ENCODE data around the gene ZRSR2. TPM values are rescaled to one million over a fixed set of nuclear protein-coding genes. Genes with fewer than 3 reads are reported as not detected.

Gene ZRSR2
- total RNA-seq, 2 donors from 2014 or later: 4.0 to 6.1 TPM

GRCh38 chrX:15855568-15856221, 65.4 kb downstream of the ZRSR2 start:
- DNase-seq (ENCODE audit: low spot score): no peak
- peaks cover 0 to 21% of the 10 kb centered on the region in 2 donors for H3K4me1 ChIP-seq
- H3K36me3 ChIP-seq: no peaks in the 10 kb centered on the region
- H3K27ac ChIP-seq: peak overlapping the region; percentile 87 to 93
- peak overlapping the region; percentile 63 to 75 for H3K4me3 ChIP-seq
- no peaks in the 10 kb centered on the region for H3K27me3 ChIP-seq
- H3K9me3 ChIP-seq: no peaks in the 10 kb centered on the region
- TF ChIP-seq, protein P1, sequence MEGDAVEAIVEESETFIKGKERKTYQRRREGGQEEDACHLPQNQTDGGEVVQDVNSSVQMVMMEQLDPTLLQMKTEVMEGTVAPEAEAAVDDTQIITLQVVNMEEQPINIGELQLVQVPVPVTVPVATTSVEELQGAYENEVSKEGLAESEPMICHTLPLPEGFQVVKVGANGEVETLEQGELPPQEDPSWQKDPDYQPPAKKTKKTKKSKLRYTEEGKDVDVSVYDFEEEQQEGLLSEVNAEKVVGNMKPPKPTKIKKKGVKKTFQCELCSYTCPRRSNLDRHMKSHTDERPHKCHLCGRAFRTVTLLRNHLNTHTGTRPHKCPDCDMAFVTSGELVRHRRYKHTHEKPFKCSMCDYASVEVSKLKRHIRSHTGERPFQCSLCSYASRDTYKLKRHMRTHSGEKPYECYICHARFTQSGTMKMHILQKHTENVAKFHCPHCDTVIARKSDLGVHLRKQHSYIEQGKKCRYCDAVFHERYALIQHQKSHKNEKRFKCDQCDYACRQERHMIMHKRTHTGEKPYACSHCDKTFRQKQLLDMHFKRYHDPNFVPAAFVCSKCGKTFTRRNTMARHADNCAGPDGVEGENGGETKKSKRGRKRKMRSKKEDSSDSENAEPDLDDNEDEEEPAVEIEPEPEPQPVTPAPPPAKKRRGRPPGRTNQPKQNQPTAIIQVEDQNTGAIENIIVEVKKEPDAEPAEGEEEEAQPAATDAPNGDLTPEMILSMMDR (IDR thresholded peaks at IDR 0.05): no peak

- Histone ChIP-seq H3K9me3 (no peaks in the 10 kb centered on the region), H3K4me1 (peaks cover 0 to 21% of the 10 kb centered on the region in 2 donors), H3K27ac (peak overlapping the region; percentile 87 to 93), H3K27me3 (no peaks in the 10 kb centered on the region), H3K4me3 (no peak overlapping the region), H3K36me3 (no peaks in the 10 kb centered on the region)
- no peak for DNase-seq (ENCODE audit: low spot score)
- TF ChIP-seq, protein P1 (IDR thresholded peaks at IDR 0.05): no peak
Measured at GRCh38 chrX:15856222-15856587, 65.9 kb downstream of the ZRSR2 start.

GRCh38 chrX:15856636-15857035, 66.4 kb downstream of the ZRSR2 start:
- no peak for DNase-seq (ENCODE audit: low spot score)
- H3K36me3 ChIP-seq: no peaks in the 10 kb centered on the region
- no peaks in the 10 kb centered on the region for H3K27me3 ChIP-seq
- no peaks in the 10 kb centered on the region for H3K9me3 ChIP-seq
- peak overlapping the region; percentile 87 to 93 for H3K27ac ChIP-seq
- TF ChIP-seq, protein P1 (IDR thresholded peaks at IDR 0.05): no peak
- no peak overlapping the region for H3K4me3 ChIP-seq
- peaks cover 0 to 21% of the 10 kb centered on the region in 2 donors for H3K4me1 ChIP-seq

DNA sequence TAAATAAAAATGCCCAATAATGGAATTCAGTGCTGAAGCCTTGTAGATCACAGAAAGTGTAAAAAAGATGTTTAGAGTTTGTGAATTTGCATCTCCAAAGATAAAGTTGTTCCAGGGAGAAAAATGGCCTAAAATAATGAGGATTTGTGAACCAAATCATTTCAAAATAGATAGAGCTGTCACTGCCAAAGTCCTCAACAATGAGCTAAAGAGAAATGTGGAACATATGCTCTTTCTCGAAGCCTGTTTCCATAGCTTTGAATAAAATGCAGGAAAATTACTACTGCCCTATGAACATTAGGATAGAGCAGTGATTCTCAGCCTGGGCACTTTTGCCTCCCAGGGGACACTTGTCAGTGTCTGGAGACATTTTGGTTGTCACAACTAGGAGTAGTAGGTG, 67.8 kb downstream of the ZRSR2 start:
- TF ChIP-seq, protein P1 (IDR thresholded peaks at IDR 0.05): no peak
- no peaks in the 10 kb centered on the region for H3K36me3 ChIP-seq
- peaks cover 0 to 21% of the 10 kb centered on the region in 2 donors for H3K4me1 ChIP-seq
- no peak overlapping the region for H3K27ac ChIP-seq
- no peaks in the 10 kb centered on the region for H3K9me3 ChIP-seq
- DNase-seq (ENCODE audit: low spot score): no peak
- H3K4me3 ChIP-seq: no peak overlapping the region
- no peaks in the 10 kb centered on the region for H3K27me3 ChIP-seq

- Histone ChIP-seq H3K4me1 (peaks cover 0 to 7% of the 10 kb centered on the region in 2 donors), H3K36me3 (no peaks in the 10 kb centered on the region), H3K9me3 (no peaks in the 10 kb centered on the region), H3K4me3 (no peak overlapping the region), H3K27ac (no peak overlapping the region), H3K27me3 (no peaks in the 10 kb centered on the region)
- no peak for DNase-seq (ENCODE audit: low spot score)
- TF ChIP-seq, protein P1 (IDR thresholded peaks at IDR 0.05): no peak
Measured at GRCh38 chrX:15860921-15861320, 70.6 kb downstream of the ZRSR2 start.

DNA sequence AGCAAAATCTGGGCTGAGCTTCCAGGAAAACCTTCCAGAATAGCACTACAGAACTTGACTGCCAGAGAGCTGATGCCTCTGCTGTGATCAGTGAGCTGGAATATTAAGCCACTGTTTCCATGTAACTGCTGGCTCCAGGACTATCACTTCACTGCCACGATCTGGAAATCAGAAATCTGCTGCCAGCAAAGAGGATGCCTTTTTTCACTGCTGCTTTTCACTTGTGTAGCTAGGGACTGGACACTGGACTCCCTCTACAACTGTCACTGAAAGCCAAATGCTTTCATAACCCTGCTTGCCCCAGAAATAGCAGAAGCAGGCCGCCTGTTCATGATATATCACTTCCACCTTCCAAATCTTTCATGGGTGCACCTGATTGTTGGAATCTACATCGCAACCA, 73.7 kb downstream of the ZRSR2 start:
- no peak for DNase-seq (ENCODE audit: low spot score)
- H3K4me3 ChIP-seq: no peak overlapping the region
- TF ChIP-seq, protein P1 (IDR thresholded peaks at IDR 0.05): no peak
- H3K27me3 ChIP-seq: no peaks in the 10 kb centered on the region
- H3K27ac ChIP-seq: peak overlapping the region in 1 of 2 donors; percentile 45
- no peaks in the 10 kb centered on the region for H3K36me3 ChIP-seq
- no peaks in the 10 kb centered on the region for H3K4me1 ChIP-seq
- H3K9me3 ChIP-seq: no peaks in the 10 kb centered on the region

Data from right atrium auricular region (tissue), 2 donors.